HG03097 (cell line): Measurements from ENCODE around the gene CNTNAP5.

Experiments
- ATAC-seq: cut with Tn5 transposase; IDR thresholded peaks from one replicate; pipeline ENCODE4 v1.9.1; 2021; ENCODE audit not compliant: unreplicated experiment, low FRiP score

Gene CNTNAP5

GRCh38 chr2:124933883-124934282, 908.8 kb downstream of the CNTNAP5 start:
- no peak for ATAC-seq

GRCh38 chr2:124953921-124954320, 928.8 kb downstream of the CNTNAP5 start:
- no peak for ATAC-seq

GRCh38 chr2:124959581-124959980, 934.5 kb downstream of the CNTNAP5 start:
- no peak for ATAC-seq

DNA sequence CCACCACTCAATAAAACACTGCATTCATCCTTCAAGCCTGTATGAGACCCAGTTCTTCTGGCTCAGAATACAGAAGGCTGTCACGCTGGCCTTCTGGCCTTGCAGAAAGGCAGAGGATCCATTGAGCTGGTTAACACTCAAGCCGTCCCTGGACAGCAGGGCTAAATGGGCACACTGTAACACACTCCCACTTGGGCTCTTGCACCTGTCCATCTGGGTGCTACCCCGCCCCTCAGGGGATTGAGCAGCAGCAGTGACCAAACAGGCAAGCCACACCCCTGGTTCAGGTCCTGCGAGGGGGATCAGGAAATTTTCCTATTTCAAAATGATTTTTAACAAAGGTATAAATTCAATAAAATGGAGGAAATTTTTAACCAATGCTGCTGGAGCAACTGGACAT, 936.0 kb downstream of the CNTNAP5 start:
- no peak for ATAC-seq
